SU-DHL-6 (cell line): Measurements from ENCODE around the gene EPAS1.

Source experiments
- H2AFZ ChIP-seq: fragments of 200-600 bp; sonication (generic); 2 replicates; pipeline ENCODE4 v1.6.1; 2014; ENCODE audit warnings: low read depth, mild to moderate bottlenecking, moderate library complexity, mixed read lengths, antibody characterized with exemption, low read length; ENCODE audit not compliant: severe bottlenecking
- H3F3A ChIP-seq: fragments of 200-600 bp; shearing (Covaris generic); 2 replicates; pipeline ENCODE4 v1.6.0; 2016; ENCODE audit warnings: antibody characterized with exemption, mild to moderate bottlenecking; ENCODE audit not compliant: insufficient read depth
- H3K27ac ChIP-seq: fragments of 200-600 bp; sonication (generic); 2 replicates; pipeline ENCODE4 v1.5.1; 2016; ENCODE audit warnings: low read depth, mild to moderate bottlenecking, low read length, moderate library complexity, mixed read lengths
- H3K27me3 ChIP-seq: fragments of 200-600 bp; sonication (generic), shearing (Covaris generic); 2 replicates; pipeline ENCODE4 v1.6.0; 2014; ENCODE audit warnings: mild to moderate bottlenecking, low read length
- H3K36me3 ChIP-seq: fragments of 200-600 bp; sonication (generic); 2 replicates; pipeline ENCODE4 v1.6.1; 2014; ENCODE audit warnings: mild to moderate bottlenecking, low read length, mixed read lengths
- H3K4me2 ChIP-seq: fragments of 300-600, 200-600 bp; shearing (Covaris generic), sonication (generic); 2 replicates; pipeline ENCODE4 v1.6.0; 2014; ENCODE audit warnings: low read length, low read depth, mild to moderate bottlenecking; ENCODE audit not compliant: poor library complexity, severe bottlenecking
- H3K4me3 ChIP-seq: fragments of 200-600 bp; sonication (generic); 2 replicates; pipeline ENCODE4 v1.5.1; 2014; ENCODE audit warnings: antibody characterized with exemption, low read length, mild to moderate bottlenecking, mixed read lengths; ENCODE audit not compliant: insufficient read depth, poor library complexity, severe bottlenecking
- H3K79me2 ChIP-seq: fragments of 200-600 bp; sonication (generic); 2 replicates; pipeline ENCODE4 v1.6.1; 2014; ENCODE audit warnings: mild to moderate bottlenecking, low read length, moderate library complexity; ENCODE audit not compliant: insufficient read depth
- H3K9ac ChIP-seq: fragments of 200-600 bp; sonication (generic); 2 replicates; pipeline ENCODE4 v1.7.0; 2014; ENCODE audit warnings: mild to moderate bottlenecking, low read length
- H3K9me2 ChIP-seq: fragments of 200-600 bp; sonication (generic); replicated peaks from 2 replicates; pipeline ENCODE4 v1.6.1; 2014; ENCODE audit warnings: low read length; ENCODE audit not compliant: insufficient read depth
- H3K9me3 ChIP-seq: fragments of 200-600 bp; sonication (generic); 2 replicates; pipeline ENCODE4 v1.6.1; 2014; ENCODE audit warnings: low read length, mixed read lengths; ENCODE audit not compliant: insufficient read depth
- H4K20me1 ChIP-seq: fragments of 200-600 bp; sonication (generic); 2 replicates; pipeline ENCODE4 v1.6.1; 2014; ENCODE audit warnings: low read depth, mild to moderate bottlenecking, antibody characterized with exemption, low read length, moderate library complexity, mixed read lengths
- EZH2phosphoT487 ChIP-seq: fragments of 200-600 bp; sonication (generic), shearing (Covaris generic); conservative IDR thresholded peaks from 2 replicates; pipeline ENCODE4 v1.6.1; 2018; ENCODE audit warnings: mild to moderate bottlenecking, antibody characterized with exemption, low read length, moderate library complexity, mixed read lengths
- TF ChIP-seq, protein P1 (sequence below): fragments of 200-600 bp; sonication (generic); IDR thresholded peaks from one replicate; pipeline ENCODE4 v1.5.1; 2017; ENCODE audit warnings: antibody characterized with exemption, mild to moderate bottlenecking, low read length, moderate library complexity; ENCODE audit not compliant: insufficient read depth, poor library complexity, severe bottlenecking

The EPAS1 gene

DNA sequence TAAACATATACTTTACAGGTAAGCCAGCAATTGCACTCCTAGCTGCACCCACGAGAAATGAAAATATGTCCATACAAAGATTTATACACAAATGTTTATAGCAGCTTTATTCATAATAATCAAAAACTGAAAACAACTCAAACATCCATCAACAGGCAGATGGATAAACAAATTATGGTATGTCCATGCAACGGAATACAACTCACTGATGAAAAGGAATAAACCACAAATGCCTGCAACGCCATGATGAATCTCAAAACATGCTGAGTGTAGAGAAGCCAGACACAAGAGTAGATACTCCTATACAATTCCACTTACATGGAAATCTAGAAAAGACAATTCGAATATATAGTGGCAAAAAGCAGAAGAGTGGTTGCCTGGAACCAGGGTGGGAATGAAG lies 76.0 kb downstream of the EPAS1 start:
- H3K4me3 ChIP-seq: no peak overlapping the region
- no peak overlapping the region for H3K9ac ChIP-seq
- H2AFZ ChIP-seq: no peak overlapping the region
- no peaks in the 10 kb centered on the region for H4K20me1 ChIP-seq
- H3K9me3 ChIP-seq: no peaks in the 10 kb centered on the region
- no peak overlapping the region for H3K27ac ChIP-seq
- no peak overlapping the region for H3K4me2 ChIP-seq
- no peaks in the 10 kb centered on the region for H3F3A ChIP-seq
- H3K36me3 ChIP-seq: no peaks in the 10 kb centered on the region
- no peaks in the 10 kb centered on the region for H3K27me3 ChIP-seq
- no peaks in the 10 kb centered on the region for H3K79me2 ChIP-seq
- no peaks in the 10 kb centered on the region for H3K9me2 ChIP-seq
- TF ChIP-seq, protein P1, sequence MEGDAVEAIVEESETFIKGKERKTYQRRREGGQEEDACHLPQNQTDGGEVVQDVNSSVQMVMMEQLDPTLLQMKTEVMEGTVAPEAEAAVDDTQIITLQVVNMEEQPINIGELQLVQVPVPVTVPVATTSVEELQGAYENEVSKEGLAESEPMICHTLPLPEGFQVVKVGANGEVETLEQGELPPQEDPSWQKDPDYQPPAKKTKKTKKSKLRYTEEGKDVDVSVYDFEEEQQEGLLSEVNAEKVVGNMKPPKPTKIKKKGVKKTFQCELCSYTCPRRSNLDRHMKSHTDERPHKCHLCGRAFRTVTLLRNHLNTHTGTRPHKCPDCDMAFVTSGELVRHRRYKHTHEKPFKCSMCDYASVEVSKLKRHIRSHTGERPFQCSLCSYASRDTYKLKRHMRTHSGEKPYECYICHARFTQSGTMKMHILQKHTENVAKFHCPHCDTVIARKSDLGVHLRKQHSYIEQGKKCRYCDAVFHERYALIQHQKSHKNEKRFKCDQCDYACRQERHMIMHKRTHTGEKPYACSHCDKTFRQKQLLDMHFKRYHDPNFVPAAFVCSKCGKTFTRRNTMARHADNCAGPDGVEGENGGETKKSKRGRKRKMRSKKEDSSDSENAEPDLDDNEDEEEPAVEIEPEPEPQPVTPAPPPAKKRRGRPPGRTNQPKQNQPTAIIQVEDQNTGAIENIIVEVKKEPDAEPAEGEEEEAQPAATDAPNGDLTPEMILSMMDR: no peak
- no peak for TF ChIP-seq EZH2phosphoT487

DNA sequence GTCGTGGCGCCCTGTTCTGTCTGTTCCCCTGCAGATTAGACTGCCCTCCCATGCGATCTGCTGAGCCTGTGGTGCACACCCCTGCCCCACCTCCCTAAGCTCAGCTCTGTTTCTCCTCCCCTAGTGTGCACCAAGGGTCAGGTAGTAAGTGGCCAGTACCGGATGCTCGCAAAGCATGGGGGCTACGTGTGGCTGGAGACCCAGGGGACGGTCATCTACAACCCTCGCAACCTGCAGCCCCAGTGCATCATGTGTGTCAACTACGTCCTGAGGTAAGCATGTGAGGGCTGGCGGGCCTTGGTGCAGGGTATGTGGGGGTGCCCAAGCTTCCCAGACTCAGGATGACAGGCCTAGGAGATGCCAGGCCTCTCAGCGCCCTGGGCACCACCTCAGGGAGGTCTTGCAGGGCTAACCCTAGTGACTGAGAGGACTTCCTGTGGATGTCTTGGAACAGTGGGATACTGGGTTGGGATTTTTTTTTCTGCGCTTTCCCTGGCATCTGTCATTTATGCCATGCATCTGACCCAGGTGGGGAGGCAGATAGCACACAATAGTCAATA lies 78.4 kb downstream of the EPAS1 start:
- H3F3A ChIP-seq: no peaks in the 10 kb centered on the region
- H3K79me2 ChIP-seq: no peaks in the 10 kb centered on the region
- no peaks in the 10 kb centered on the region for H3K27me3 ChIP-seq
- H3K27ac ChIP-seq: no peak overlapping the region
- H3K9me2 ChIP-seq: no peaks in the 10 kb centered on the region
- TF ChIP-seq EZH2phosphoT487: no peak
- TF ChIP-seq, protein P1: no peak
- H2AFZ ChIP-seq: no peak overlapping the region
- H3K4me3 ChIP-seq: no peak overlapping the region
- H3K9me3 ChIP-seq: no peaks in the 10 kb centered on the region
- H3K4me2 ChIP-seq: no peak overlapping the region
- H3K9ac ChIP-seq: no peak overlapping the region
- no peaks in the 10 kb centered on the region for H4K20me1 ChIP-seq
- H3K36me3 ChIP-seq: no peaks in the 10 kb centered on the region

DNA sequence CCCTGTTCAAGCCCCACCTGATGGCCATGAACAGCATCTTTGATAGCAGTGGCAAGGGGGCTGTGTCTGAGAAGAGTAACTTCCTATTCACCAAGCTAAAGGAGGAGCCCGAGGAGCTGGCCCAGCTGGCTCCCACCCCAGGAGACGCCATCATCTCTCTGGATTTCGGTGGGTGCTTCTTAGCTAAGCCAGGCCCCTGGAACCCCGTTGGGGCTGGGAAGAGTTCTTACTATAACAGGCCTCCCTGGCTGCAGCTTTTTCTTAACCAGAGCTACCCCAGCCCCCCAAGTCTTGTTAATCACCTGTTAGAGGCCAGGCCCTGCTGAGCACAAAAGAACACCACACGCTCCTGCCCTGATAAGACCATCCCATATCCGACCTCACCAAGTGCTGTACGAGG lies 79.4 kb downstream of the EPAS1 start:
- TF ChIP-seq EZH2phosphoT487: no peak
- TF ChIP-seq, protein P1: no peak
- Histone ChIP-seq H3K9me3 (no peaks in the 10 kb centered on the region), H3K27ac (no peak overlapping the region), H3K4me2 (no peak overlapping the region), H3F3A (no peaks in the 10 kb centered on the region), H2AFZ (no peak overlapping the region), H3K79me2 (no peaks in the 10 kb centered on the region), H3K9ac (no peak overlapping the region), H3K9me2 (no peaks in the 10 kb centered on the region), H4K20me1 (no peaks in the 10 kb centered on the region), H3K36me3 (no peaks in the 10 kb centered on the region), H3K27me3 (no peaks in the 10 kb centered on the region), H3K4me3 (no peak overlapping the region)
